ENCODE measurements around the gene RPE65. TPM values are rescaled to one million over a fixed set of nuclear protein-coding genes. Genes with fewer than 3 reads are reported as not detected.

The RPE65 gene
- polyA plus RNA-seq, 1 donor (not counting 4 experiments of a cell fraction or from before 2014, with no cell fraction given) = not detected

DNA sequence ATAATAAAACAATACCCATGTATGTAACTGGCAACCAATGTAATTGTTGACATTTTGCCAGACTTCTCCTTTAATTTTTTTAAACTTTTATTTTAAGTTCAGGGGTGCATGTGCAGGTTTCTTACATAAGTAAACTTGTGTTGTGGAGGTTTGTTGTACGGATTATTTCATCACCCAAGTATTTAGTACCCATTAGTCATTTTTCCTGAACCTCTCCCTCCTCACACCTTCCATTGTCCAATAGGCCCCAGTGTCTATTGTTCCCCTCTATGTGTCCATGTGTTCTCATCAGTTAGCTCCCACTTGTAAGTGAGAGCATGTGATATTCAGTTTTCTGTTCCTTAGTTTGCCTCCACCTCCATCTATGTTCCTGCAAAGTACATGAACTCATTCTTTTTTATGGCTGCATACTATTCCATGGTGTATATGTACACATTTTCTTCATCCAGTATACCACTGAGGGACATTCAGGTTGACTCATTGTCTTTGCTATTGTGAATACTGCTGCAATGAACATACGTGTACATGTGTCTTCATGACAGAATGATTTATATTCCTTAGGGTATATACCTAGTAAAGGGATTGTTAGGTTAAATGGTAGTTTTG, 40.4 kb upstream of the RPE65 start:
- TF ChIP-seq EZH2 (IDR thresholded peaks at IDR 0.05; ENCODE audit: low read length) = no peak
- TF ChIP-seq, protein P1, sequence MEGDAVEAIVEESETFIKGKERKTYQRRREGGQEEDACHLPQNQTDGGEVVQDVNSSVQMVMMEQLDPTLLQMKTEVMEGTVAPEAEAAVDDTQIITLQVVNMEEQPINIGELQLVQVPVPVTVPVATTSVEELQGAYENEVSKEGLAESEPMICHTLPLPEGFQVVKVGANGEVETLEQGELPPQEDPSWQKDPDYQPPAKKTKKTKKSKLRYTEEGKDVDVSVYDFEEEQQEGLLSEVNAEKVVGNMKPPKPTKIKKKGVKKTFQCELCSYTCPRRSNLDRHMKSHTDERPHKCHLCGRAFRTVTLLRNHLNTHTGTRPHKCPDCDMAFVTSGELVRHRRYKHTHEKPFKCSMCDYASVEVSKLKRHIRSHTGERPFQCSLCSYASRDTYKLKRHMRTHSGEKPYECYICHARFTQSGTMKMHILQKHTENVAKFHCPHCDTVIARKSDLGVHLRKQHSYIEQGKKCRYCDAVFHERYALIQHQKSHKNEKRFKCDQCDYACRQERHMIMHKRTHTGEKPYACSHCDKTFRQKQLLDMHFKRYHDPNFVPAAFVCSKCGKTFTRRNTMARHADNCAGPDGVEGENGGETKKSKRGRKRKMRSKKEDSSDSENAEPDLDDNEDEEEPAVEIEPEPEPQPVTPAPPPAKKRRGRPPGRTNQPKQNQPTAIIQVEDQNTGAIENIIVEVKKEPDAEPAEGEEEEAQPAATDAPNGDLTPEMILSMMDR (optimal IDR thresholded peaks at IDR 0.05 in 1 of 3, IDR thresholded peaks at IDR 0.05 in 1 of 3, conservative IDR thresholded peaks at IDR 0.05 in 1 of 3; ENCODE audit: extremely low read depth in 1 of 3, insufficient read depth in 2 of 3, low read length in 3 of 3) = no peak

DNA sequence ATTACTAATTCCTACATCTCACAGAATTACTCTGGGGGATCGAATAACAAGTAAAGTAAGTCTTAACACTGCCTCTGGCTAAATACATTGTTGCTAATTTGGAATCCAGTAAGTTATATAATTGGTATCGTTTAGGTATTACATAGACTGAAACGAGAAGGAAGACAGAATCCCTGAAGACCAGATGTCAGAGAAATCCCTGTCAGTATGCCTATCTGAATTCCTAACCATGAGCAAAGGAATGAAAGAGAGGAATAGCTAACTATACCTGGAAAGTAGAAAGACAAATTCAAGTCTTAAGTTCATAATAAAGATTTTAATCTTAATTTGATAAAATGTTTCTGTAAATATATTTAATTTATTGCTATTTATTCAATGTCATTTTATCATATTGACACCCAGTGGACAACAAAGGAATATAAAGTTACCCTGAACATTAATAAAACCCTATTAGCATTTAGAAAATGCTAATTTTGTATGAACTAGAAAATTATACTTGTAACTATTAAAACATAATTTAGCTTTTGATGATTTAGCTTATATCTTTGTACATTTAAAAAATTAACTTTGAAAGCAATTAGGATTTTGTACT, 35.8 kb upstream of the RPE65 start:
- H3K4me1 ChIP-seq (ENCODE audit: control insufficient read depth, extremely low read depth, insufficient read depth, low read length) = no peaks in the 10 kb centered on the region
- no peak for TF ChIP-seq EZH2 (IDR thresholded peaks at IDR 0.05; ENCODE audit: low read length)
- TF ChIP-seq, protein P1 (optimal IDR thresholded peaks at IDR 0.05 in 1 of 3, IDR thresholded peaks at IDR 0.05 in 1 of 3, conservative IDR thresholded peaks at IDR 0.05 in 1 of 3; ENCODE audit: extremely low read depth in 1 of 3, insufficient read depth in 2 of 3, low read length in 3 of 3) = no peak
- no peak for DNase-seq (ENCODE audit: low read depth, low spot score)
- H2AFZ ChIP-seq (ENCODE audit: control insufficient read depth, low read length) = peak overlapping the region; percentile 66
- dilution Hi-C loops (cut with MboI; ENCODE audit: extremely low pct_ligation_motif_present, low sequenced_read_pairs) = no loop called here
- no peaks in the 10 kb centered on the region for H4K20me1 ChIP-seq (ENCODE audit: control insufficient read depth, extremely low read depth, insufficient read depth, low read length)
- peaks cover 0 to 7% of the 10 kb centered on the region in 2 experiments for H3K36me3 ChIP-seq (ENCODE audit: control insufficient read depth in 2 of 2, extremely low read depth in 1 of 2, insufficient read depth in 2 of 2, low read length in 2 of 2)
- H3K4me3 ChIP-seq (ENCODE audit: control insufficient read depth in 2 of 3, extremely low read depth in 1 of 3, insufficient read depth in 2 of 3, low read depth in 1 of 3, low read length in 3 of 3) = no peak overlapping the region
- no peak overlapping the region for H3K9ac ChIP-seq (ENCODE audit: control insufficient read depth, extremely low read depth, insufficient read depth, low read length)
- H3K27ac ChIP-seq (ENCODE audit: control insufficient read depth, insufficient read depth, low read length) = no peak overlapping the region
- H3K9me3 ChIP-seq (ENCODE audit: control insufficient read depth, low read depth, low read length) = peaks cover 2% of the 10 kb centered on the region
- H3K9me1 ChIP-seq (ENCODE audit: control insufficient read depth, extremely low read depth, insufficient read depth, low read length) = no peaks in the 10 kb centered on the region
- peaks cover 5% of the 10 kb centered on the region for H3K79me2 ChIP-seq (ENCODE audit: control insufficient read depth, insufficient read depth, low read length)
- no peak for FAIRE-seq
- H3K4me2 ChIP-seq (ENCODE audit: control insufficient read depth, extremely low read depth, insufficient read depth, low read depth, low read length) = no peak overlapping the region
- H3K27me3 ChIP-seq (ENCODE audit: control insufficient read depth, extremely low read depth, insufficient read depth, low read length) = no peaks in the 10 kb centered on the region

More for the DNA sequence above, 40.4 kb upstream of the RPE65 start:
- Histone ChIP-seq H4K20me1 (ENCODE audit: control insufficient read depth, extremely low read depth, insufficient read depth, low read length) (no peaks in the 10 kb centered on the region), H2AFZ (ENCODE audit: control insufficient read depth, low read length) (no peak overlapping the region), H3K27ac (ENCODE audit: control insufficient read depth, insufficient read depth, low read length) (no peak overlapping the region), H3K4me2 (ENCODE audit: control insufficient read depth, extremely low read depth, insufficient read depth, low read depth, low read length) (no peak overlapping the region), H3K79me2 (ENCODE audit: control insufficient read depth, insufficient read depth, low read length) (peaks cover 23% of the 10 kb centered on the region), H3K9ac (ENCODE audit: control insufficient read depth, extremely low read depth, insufficient read depth, low read length) (no peak overlapping the region), H3K4me1 (ENCODE audit: control insufficient read depth, extremely low read depth, insufficient read depth, low read length) (no peaks in the 10 kb centered on the region), H3K27me3 (ENCODE audit: control insufficient read depth, extremely low read depth, insufficient read depth, low read length) (no peaks in the 10 kb centered on the region), H3K9me1 (ENCODE audit: control insufficient read depth, extremely low read depth, insufficient read depth, low read length) (peaks cover 2% of the 10 kb centered on the region), H3K9me3 (ENCODE audit: control insufficient read depth, low read depth, low read length) (peaks cover 2% of the 10 kb centered on the region), H3K4me3 (ENCODE audit: control insufficient read depth in 2 of 3, extremely low read depth in 1 of 3, insufficient read depth in 2 of 3, low read depth in 1 of 3, low read length in 3 of 3) (no peak overlapping the region), H3K36me3 (ENCODE audit: control insufficient read depth in 2 of 2, extremely low read depth in 1 of 2, insufficient read depth in 2 of 2, low read length in 2 of 2) (peaks cover 0 to 20% of the 10 kb centered on the region in 2 experiments)
- dilution Hi-C loops (cut with MboI; ENCODE audit: extremely low pct_ligation_motif_present, low sequenced_read_pairs) = no loop called here
- FAIRE-seq (no peak), DNase-seq (ENCODE audit: low read depth, low spot score) (peak; percentile 9)
